Smooth muscle cell (in vitro differentiated cells): Measurements from ENCODE around the gene VIM. TPM values are rescaled to one million over a fixed set of nuclear protein-coding genes. Genes with fewer than 3 reads are reported as not detected.

Experiments used
- DNase-seq: peaks from one replicate; lab custom pipeline; 2025; ENCODE audit not compliant: unreplicated experiment; lab: John Stamatoyannopoulos, UW
- H2AFZ ChIP-seq: fragments of 200-600 bp; sonication (generic); 2 replicates; pipeline ENCODE4 v1.6.0; 2016; ENCODE audit warnings: antibody characterized with exemption, low read depth, mild to moderate bottlenecking
- H3F3A ChIP-seq: fragments of 200-600 bp; sonication (generic); 2 replicates; pipeline ENCODE4 v1.6.0; 2017; ENCODE audit warnings: antibody characterized with exemption, low read depth
- H3K27ac ChIP-seq: fragments of 200-600 bp; sonication (generic); 2 replicates; pipeline ENCODE4 v1.5.1; 2016; ENCODE audit warnings: low read depth, mild to moderate bottlenecking
- H3K27me3 ChIP-seq: fragments of 200-600 bp; sonication (generic); 2 replicates; pipeline ENCODE4 v1.6.1; 2016; ENCODE audit warnings: low read depth, mild to moderate bottlenecking
- H3K36me3 ChIP-seq: fragments of 200-600 bp; sonication (generic); 2 replicates; pipeline ENCODE4 v1.5.1; 2016; ENCODE audit warnings: low read depth
- H3K4me1 ChIP-seq: fragments of 200-600 bp; sonication (generic); 2 replicates; pipeline ENCODE4 v1.5.1; 2016; ENCODE audit warnings: low read depth
- H3K4me2 ChIP-seq: fragments of 200-600 bp; sonication (generic); 2 replicates; pipeline ENCODE4 v1.6.0; 2016; ENCODE audit warnings: mild to moderate bottlenecking
- H3K4me3 ChIP-seq: fragments of 200-600 bp; sonication (generic); 2 replicates; pipeline ENCODE4 v1.5.1; 2016; ENCODE audit warnings: mild to moderate bottlenecking
- H3K79me2 ChIP-seq: fragments of 200-600 bp; sonication (generic); 2 replicates; pipeline ENCODE4 v1.6.0; 2016; ENCODE audit warnings: low read depth, mild to moderate bottlenecking
- H3K9ac ChIP-seq: fragments of 200-600 bp; sonication (generic); 2 replicates; pipeline ENCODE4 v1.6.0; 2016; ENCODE audit warnings: low read depth
- H3K9me3 ChIP-seq: fragments of 200-600 bp; sonication (generic); replicated peaks from 2 replicates; pipeline ENCODE4 v1.5.1; 2016; ENCODE audit warnings: low read depth
- H4K20me1 ChIP-seq: fragments of 200-600 bp; sonication (generic); 2 replicates; pipeline ENCODE4 v1.6.0; 2016; ENCODE audit warnings: low read depth
- WGBS: methylation state at CpG from one replicate; pipeline ENCODE4 v1.1.7; 2016; ENCODE audit warnings: low lambda C conversion rate; 5-methylcytosine and 5-hydroxymethylcytosine counted together
- polyA plus RNA-seq: library from polyadenylated mRNA; unstranded; fragments of >200 nt; fragmentation: Nextera tagmentation; extraction: Ambion mirVana; gene quantifications from 2 replicates; pipeline ENCODE4 v1.2.1, GENCODE V29; 2016
- total RNA-seq: library from RNA; depleted of rRNA; stranded (reverse); fragments of >200 nt; gene quantifications from 2 replicates; pipeline ENCODE4 v1.2.3, GENCODE V29; 2014
- TF ChIP-seq, protein P1 (sequence below): fragments of 200-600 bp; sonication (generic); IDR thresholded peaks from 2 replicates; pipeline ENCODE4 v1.5.1; 2017; ENCODE audit warnings: borderline replicate concordance, mild to moderate bottlenecking, antibody characterized with exemption; ENCODE audit not compliant: insufficient read depth, poor library complexity, severe bottlenecking

Gene VIM
- total and polyA plus RNA-seq, 2 experiments from 2014 or later, result 3,198 to 6,093 TPM

DNA sequence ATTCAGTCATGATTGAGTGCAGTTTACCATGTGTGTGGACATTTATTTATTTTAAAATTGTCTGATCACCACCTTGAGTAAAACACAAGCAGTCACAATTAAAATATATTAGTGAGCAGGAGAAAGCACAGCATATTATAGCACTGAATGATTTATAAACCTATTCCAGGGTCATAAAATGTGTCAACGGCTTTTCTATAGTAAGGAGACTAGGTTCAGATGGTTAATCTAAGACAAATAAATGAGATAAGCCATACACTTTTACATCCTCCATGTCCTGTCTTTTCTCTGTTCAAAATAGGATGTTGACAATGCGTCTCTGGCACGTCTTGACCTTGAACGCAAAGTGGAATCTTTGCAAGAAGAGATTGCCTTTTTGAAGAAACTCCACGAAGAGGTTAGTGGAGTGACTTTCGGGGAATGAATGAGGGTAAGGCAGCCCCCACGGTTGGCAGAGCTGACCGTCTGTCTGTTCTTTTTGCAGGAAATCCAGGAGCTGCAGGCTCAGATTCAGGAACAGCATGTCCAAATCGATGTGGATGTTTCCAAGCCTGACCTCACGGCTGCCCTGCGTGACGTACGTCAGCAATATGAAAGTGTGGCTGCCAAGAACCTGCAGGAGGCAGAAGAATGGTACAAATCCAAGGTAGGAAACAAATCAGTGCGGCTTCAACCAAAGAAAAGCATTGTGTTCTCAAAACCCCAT is 5.4 kb downstream of the VIM start:
- TF ChIP-seq, protein P1, sequence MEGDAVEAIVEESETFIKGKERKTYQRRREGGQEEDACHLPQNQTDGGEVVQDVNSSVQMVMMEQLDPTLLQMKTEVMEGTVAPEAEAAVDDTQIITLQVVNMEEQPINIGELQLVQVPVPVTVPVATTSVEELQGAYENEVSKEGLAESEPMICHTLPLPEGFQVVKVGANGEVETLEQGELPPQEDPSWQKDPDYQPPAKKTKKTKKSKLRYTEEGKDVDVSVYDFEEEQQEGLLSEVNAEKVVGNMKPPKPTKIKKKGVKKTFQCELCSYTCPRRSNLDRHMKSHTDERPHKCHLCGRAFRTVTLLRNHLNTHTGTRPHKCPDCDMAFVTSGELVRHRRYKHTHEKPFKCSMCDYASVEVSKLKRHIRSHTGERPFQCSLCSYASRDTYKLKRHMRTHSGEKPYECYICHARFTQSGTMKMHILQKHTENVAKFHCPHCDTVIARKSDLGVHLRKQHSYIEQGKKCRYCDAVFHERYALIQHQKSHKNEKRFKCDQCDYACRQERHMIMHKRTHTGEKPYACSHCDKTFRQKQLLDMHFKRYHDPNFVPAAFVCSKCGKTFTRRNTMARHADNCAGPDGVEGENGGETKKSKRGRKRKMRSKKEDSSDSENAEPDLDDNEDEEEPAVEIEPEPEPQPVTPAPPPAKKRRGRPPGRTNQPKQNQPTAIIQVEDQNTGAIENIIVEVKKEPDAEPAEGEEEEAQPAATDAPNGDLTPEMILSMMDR, result no peak
- peak overlapping the region; percentile 99 for H3K9ac ChIP-seq
- WGBS, result 66% methylated on average over 14 of the region's 14 CpGs
- H4K20me1 ChIP-seq, result peaks cover 93% of the 10 kb centered on the region
- peaks cover 65% of the 10 kb centered on the region for H3K79me2 ChIP-seq
- no peaks in the 10 kb centered on the region for H3K27me3 ChIP-seq
- peak overlapping the region; percentile 96 for H3K4me2 ChIP-seq
- peaks cover 84% of the 10 kb centered on the region for H3F3A ChIP-seq
- no peak overlapping the region for H2AFZ ChIP-seq
- peak overlapping the region; percentile 90 for H3K4me3 ChIP-seq
- H3K9me3 ChIP-seq, result no peaks in the 10 kb centered on the region
- H3K36me3 ChIP-seq, result peaks cover 50% of the 10 kb centered on the region
- H3K27ac ChIP-seq, result peak overlapping the region; percentile 99
- no peak for DNase-seq
- peaks cover 19% of the 10 kb centered on the region for H3K4me1 ChIP-seq

DNA sequence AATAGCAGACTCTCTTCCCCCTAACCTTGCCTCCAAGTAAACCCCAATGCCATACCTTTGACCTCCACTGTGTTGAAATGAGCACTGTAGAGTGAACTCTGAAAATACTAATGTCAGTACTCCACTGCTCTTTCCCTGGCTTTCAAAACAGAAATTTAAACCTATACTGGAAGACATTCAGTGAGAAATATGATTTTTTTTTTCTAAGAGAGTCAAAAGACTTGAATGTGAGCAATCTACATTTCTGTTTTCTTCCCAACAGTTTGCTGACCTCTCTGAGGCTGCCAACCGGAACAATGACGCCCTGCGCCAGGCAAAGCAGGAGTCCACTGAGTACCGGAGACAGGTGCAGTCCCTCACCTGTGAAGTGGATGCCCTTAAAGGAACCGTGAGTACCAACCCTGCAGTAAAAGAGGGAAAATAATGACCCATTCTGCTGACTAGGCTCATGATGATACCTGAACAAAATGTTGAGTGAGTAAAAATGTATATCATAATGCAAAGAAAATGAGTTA is 6.4 kb downstream of the VIM start:
- no peak for DNase-seq
- Histone ChIP-seq H3K4me3 (peak overlapping the region; percentile 90), H2AFZ (no peak overlapping the region), H3K4me2 (peak overlapping the region; percentile 96), H3K79me2 (peaks cover 61% of the 10 kb centered on the region), H3K36me3 (peaks cover 50% of the 10 kb centered on the region), H4K20me1 (peaks cover 93% of the 10 kb centered on the region), H3K27me3 (no peaks in the 10 kb centered on the region), H3K9ac (no peak overlapping the region), H3K9me3 (no peaks in the 10 kb centered on the region), H3K4me1 (peaks cover 19% of the 10 kb centered on the region), H3F3A (peaks cover 85% of the 10 kb centered on the region), H3K27ac (peak overlapping the region; percentile 99)
- TF ChIP-seq, protein P1, result no peak
- WGBS, result 92% methylated on average over 5 of the region's 5 CpGs

DNA sequence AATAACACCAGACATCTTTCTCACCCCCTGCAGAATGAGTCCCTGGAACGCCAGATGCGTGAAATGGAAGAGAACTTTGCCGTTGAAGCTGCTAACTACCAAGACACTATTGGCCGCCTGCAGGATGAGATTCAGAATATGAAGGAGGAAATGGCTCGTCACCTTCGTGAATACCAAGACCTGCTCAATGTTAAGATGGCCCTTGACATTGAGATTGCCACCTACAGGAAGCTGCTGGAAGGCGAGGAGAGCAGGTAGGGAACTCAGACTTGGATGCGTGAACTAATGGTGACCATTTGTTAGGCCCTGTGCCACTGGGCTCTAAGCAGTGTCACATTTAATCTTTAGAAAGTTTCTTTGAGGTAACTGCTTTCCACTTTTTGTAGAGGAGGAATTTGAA is 7.1 kb downstream of the VIM start:
- H3K4me1 ChIP-seq, result peaks cover 19% of the 10 kb centered on the region
- WGBS, result 73% methylated on average over 8 of the region's 8 CpGs
- H3K36me3 ChIP-seq, result peaks cover 50% of the 10 kb centered on the region
- no peak for DNase-seq
- H4K20me1 ChIP-seq, result peaks cover 86% of the 10 kb centered on the region
- TF ChIP-seq, protein P1, result peak; percentile 20
- H3K27me3 ChIP-seq, result no peaks in the 10 kb centered on the region
- peaks cover 54% of the 10 kb centered on the region for H3K79me2 ChIP-seq
- H3K9me3 ChIP-seq, result no peaks in the 10 kb centered on the region
- H3K4me3 ChIP-seq, result peak overlapping the region; percentile 90
- no peak overlapping the region for H2AFZ ChIP-seq
- peak overlapping the region; percentile 99 for H3K27ac ChIP-seq
- peaks cover 82% of the 10 kb centered on the region for H3F3A ChIP-seq
- H3K9ac ChIP-seq, result no peak overlapping the region
- peak overlapping the region; percentile 96 for H3K4me2 ChIP-seq
